ENCODE data around the gene ADGRG6.

The ADGRG6 gene

DNA sequence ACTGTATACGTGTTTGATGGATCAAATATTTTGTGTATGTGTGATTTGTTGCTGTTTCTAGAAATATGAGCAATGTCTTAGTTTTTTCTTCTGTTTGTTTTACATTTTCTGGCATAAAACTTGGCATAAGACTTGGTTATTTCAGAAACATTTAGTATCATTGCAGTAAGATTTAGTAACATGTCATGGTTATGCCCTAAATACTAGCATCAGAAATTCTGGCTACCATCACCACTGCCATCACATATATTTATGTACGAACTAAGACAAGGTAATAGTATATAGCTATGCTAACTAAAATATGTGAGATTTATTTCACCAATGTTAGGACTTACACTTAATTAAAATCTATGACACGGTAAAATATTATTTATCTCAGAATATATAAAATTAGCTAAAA lies 10.3 kb upstream of the ADGRG6 start:
- no peak for DNase-seq (ENCODE audit: low spot score)

DNA sequence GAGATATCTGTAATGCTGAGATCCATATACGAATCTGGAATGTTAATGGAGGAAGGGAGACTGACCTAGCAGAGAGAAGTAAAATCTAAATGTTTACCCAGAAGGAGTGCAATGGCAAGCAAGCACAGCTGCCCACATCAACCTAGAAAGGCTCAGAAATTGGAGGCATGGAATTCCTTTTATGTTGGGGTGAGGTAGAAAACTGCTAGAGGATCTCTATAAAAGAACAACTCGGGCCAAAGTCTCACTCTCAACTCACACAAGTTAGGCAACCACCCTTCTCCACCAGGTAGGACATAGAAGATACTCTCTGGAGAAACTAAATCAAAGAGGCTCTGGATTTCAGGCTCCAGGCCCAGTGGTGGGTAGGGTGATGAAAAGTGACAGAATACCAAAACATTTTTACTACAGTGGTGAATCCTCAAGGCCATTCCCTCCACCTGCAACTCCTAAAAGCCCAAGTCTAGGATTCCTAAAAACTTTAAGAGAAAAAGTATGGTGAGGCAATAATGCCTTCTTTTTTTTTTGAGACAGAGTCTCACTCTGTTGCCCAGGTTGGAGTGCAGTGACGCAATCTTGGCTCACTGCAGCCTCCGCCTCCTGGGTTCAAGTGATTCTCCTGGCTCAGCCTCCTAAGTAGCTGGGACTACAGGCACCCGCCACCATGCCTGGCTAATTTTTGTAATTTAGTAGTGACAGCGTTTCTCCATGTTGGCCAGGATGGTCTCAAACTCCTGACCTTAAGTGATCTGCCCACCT lies 9.5 kb upstream of the ADGRG6 start:
- no peak for DNase-seq (ENCODE audit: low spot score)

DNA sequence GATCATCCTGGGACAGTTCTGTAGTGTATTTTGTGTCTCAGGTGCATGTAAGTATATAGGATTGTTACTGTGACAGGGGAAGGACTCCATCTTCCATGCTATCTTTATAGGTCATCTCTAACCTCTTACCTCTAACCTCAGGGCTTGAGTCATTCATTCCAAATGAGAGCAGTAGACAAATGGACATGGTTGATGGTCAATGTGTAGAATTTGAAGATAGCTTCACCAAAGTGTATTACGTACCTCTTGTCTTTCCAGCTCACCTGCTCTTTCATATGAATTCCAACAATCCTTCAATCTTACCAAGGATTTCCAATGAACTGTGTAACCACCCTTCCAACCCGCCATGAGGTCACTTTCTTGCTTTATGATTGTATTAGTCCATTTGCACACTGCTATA lies 8.7 kb upstream of the ADGRG6 start:
- no peak for DNase-seq (ENCODE audit: low spot score)

DNA sequence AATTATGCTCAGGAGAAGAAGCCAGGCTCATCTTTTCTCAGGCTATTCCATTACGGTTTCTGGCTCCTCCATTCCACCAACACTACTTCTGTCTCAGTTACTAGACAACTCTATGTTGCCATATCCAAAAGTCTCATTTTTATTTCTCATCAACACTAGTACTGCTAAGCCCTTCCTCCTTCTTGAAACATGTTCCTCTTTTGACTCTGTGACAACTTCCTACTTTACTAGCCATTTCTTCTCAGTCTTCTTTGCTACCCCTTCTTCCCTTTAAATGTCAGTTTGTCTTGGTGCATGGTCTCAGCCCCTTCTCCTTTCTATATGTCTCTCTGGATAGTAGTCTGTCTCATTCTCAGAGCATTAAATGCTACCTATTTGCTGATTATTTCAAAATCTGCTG lies 7.1 kb upstream of the ADGRG6 start:
- no peak for DNase-seq (ENCODE audit: low spot score)

DNA sequence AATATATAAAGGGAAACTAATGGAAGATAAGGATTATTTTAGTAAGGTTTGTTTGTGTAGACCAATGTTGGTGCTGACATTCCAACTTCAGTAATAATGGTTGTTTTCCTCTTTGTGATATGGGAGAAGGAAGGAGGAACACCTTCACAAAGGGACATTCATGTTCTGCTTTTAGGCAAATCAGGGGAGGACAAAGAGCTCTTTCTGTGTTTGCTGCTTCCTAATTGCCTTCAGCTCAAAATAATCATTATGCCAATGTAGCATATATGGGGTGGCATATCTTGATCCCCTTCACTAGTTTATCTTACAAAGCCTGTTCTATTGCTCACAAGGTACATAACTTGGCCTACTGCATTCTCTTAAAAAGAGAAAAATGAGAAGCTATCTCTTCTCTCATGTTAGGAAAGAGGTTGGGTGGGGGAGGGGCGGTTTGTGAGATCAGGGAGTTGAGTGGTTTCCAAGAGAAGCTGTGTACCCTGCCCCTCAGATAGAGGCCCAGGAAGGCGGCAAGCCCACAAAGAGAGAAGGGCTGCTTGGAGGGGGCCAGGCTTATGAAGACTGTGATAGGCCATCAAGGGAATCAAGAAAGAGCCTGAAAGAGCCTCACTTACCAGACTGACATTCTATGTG lies 4.7 kb upstream of the ADGRG6 start:
- no peak for DNase-seq (ENCODE audit: low spot score)

DNA sequence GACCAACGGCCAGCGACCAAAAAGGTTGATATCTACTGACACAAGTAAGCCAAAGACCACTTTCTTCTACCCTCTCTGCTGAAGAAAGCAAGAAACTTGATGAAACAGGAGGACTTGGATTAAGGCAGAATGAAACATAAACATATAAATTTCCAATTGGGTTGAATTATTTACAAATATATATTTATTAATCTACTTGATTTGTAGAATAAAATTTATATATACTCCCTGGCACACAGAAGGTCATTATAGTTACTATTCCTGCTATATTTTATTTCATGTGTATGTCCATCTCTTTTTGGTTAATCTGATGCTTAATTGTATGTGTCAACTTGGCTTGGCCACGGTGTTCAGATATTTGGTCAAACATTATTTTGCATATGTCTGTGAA lies 4.2 kb upstream of the ADGRG6 start:
- DNase-seq (ENCODE audit: low spot score) = no peak

DNA sequence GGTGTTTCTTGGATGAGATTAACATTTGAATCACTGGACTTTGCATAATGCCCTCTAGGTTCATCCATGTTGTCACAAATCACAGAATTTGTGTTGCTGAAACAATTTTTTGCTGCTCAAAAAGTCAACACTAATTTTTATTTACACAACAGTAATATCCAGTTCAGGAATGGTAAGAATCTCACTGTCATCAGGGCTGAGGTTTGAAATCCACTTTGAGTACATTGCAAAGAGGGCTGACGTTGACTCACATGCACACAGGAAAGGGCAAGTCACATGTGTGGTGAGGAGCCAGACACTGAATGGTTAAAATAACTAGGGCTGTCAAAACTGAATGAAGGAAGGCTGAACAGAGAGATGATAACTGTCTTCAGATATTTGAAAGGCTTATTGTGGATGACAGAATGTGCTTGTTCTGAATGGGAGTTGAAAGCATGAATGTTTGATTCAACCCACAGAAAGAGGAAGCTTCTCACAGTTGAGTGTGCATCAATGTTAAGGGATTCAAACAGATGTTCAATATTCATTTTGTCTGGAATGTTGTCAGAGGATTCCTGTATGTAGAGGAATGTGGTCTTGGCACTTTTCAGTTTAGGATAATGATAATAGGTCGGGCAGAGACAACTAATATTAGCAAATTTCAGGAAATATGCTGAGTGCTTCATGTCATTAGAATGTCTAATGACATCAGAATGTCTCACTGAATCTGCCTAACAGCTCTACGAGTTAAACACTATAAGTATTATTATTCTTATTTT lies 3.6 kb upstream of the ADGRG6 start:
- no peak for DNase-seq (ENCODE audit: low spot score)

DNA sequence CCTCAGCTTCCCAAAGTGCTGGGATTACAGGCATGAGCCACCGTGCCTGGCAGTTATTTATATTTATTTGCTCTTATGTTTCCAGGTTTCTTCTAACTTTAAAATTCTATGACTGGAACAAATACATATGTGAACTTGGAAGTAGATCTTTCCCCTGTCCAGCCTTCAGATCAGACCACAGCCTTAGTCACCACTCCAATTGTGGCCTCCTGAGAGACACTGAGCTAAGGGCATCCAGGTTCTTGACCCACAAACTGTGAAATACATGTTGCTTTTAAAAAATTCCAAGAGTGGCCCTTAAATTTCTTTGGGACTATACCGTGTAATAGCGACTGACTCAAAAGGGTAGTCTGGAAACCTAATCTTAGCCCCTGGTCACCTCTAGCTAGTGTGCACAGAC lies 1.5 kb upstream of the ADGRG6 start:
- DNase-seq (ENCODE audit: low spot score) = no peak

DNA sequence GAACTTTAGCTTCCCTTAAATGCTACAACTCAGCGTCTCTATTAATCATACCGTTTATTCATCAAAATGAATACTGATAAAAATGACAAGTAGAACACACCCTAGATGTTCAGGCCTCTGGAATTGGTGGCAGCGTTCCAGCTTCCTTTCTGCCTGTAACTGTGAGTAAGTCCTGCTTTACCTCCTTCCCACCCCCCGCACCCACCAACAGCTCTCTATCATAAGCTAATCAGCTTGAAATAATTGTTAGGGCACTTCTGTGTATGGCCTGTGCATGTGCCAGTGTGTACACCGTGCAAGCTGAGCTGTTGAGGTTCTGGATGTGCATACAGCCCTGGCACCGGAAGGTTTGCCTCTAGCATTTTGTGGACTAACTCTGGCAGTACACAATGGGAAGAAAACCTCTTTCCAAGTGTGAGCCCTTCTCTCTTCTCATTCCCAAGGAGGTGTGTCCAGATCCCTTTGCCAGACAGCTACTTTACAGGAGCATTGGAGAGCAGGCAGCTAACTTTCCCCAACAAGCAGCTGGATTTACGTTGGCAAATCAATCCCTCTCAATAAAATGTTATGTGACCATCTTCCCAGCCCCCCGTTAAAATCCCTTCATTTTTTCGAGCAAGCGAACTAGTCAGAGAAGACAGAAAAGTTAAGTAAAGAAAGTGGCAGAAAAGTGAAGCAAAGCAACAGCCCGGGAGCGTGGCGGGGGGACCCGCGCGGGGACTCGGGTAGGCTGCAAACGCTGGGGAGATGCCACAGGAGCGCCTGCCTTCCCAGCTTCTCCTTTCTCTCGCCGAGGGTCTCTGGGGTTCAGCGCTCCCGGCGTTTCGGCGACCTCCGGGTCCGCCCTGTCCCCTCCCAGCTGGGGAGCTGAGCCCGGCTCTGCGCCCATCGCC lies 803 bp upstream of the ADGRG6 start:
- no peak for DNase-seq (ENCODE audit: low spot score)

DNA sequence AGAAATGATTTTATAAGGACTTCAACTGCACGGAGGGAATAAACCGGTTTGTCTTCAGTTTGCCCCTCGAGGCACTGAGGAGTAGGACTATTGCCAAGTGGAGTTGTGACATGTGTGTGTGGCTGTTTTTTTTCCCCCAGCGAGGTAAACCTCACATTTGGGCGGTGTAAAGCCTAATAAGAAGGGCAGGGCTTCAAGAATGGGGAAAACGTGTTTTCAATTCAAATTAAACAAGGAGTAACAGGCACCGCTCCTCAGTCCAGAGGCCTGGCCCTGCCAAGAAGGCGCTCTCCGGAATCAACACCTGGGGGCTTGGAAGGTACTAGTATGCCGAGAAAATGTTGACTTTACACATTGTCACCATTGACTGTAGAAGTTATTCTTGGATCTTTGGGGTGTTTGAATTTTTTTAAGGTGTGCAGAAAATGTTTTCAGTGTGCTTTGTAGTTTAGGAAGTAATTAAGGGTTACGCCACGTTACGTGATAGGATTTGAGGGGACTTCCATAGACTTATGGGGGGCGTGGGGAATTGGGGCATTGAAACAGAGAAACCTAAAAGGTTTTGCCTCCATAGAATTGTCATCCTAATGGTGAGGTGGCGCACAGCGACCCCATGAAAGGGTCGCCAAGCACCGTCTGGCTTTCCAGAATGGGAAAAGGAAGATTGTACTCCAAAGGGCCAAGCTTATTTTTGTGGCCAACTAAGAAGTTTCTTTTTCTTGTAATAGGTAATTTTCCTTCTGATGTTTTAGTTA lies 791 bp downstream of the ADGRG6 start:
- no peak for DNase-seq (ENCODE audit: low spot score)

DNA sequence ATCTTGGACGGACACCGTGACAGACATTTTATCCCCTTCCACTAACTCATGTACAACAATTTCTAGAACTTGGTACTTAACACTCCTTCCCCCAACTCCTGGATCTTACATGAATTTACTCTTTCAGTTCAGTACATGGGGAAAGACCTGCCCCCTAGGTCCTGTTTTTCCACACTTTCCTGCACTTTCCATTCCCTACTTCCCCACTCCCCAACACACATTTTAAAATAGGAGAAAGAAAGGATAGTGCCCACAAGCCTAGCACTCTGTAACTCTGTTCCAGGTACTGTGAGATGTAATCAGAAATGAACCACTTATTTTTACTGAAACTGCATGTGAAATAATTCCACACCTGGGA lies 1.3 kb downstream of the ADGRG6 start:
- DNase-seq (ENCODE audit: low spot score) = no peak

DNA sequence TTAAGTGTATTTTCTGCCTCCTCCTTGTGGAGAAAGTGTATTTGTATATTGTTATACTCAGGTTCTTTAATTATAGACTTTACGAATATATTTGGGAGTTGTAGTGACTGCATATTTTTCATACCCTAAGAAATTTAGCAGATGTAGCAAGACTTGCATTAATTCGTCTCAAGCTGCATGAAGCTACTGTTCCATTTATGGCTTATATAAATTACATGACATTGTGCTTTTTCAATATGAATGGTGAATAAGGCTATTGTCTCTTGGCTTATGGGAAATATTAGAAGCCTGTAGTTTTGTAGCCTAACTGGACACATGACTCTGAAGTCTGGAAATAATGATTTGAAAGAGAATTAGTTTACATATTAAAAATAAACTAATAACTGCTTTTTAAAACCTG lies 2.4 kb downstream of the ADGRG6 start:
- no peak for DNase-seq (ENCODE audit: low spot score)

DNA sequence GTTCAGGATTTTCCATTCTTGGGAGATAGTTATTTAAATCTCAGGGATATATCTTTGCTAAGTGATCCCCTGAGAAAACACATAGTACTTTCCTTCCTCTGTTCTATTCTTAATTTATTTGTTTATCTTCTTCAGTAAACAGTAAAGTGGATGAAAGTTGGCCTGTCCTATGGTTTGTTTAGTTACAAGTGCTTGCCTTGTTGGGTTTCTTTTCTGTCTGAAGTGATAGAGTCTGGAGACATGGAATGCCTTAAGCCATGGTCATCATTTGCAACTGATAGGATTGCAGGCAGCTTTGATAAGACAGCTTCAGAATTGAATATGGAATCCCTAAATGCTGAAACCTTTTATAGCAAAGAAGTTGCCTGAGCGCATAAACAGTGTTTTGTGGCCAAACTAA lies 4.9 kb downstream of the ADGRG6 start:
- no peak for DNase-seq (ENCODE audit: low spot score)

DNA sequence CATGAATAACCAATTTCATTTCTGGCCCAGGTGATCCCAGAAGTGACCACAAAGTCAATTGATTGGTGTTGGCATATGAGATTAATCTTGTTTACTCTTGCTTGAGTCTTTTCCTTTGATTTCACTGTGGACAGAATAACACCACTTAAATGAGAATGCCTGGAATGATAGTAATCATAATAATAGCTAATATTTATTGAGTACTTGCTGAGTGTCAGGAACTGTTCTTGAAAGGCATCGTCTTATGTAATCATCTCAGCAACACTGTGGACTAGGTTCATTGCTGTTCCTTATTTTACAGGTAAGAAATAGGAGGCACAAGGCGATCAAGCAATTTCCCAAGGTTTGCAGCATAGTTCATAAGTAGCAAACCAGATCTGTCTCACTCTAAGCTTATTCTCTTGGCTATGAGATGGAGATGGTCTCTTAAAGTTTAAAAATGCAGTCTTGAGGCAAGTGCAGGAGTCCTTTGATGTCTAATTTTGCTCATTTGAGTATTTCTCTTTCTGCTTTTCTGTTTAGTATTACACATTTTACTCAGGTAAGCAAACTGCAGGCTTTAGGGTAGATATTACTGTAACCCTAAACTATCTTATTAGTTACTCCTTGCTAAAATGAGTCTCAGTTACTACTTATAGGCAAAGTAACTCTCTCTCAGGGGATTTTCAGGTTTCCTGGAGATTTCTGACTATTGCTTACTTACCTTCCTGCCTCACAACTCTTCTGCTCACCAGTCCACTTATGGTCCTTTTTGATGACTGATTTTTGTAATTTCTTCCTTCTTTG lies 6.3 kb downstream of the ADGRG6 start:
- no peak for DNase-seq (ENCODE audit: low spot score)

DNA sequence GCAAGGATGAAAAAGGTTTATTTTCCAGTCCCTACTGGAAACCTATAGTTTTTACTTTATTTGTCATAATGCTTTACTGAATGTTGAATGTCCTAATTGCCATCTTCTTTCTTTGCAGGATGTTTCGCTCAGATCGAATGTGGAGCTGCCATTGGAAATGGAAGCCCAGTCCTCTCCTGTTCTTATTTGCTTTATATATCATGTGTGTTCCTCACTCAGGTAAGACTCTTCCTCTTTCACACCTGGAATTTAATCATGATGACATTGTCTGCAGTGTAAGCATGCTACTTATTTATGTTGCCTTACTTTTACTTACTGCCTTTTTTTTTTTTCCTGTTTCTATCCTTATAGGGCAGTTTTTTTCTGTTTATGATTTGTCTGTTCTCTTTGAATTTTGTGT lies 7.6 kb downstream of the ADGRG6 start:
- DNase-seq (ENCODE audit: low spot score) = no peak

DNA sequence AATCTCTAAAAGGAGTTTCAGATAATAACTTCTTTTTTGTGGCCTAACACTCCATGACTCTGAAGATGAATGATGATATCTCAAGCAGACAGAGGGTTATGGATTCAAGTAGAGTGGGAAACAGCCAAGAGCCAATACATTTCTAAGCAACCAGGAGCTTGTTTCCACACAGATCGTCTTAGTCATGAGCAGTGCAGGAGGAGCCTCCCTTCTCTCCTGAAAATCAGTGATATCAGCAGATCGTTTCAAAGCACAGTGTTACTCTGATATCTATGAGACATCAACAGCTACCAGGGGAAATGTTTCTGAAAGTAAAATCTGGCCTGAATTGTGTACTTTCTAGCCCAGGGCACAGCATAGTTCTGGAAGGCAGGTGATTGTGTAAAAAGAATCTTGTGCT lies 11.5 kb downstream of the ADGRG6 start:
- no peak for DNase-seq (ENCODE audit: low spot score)

DNA sequence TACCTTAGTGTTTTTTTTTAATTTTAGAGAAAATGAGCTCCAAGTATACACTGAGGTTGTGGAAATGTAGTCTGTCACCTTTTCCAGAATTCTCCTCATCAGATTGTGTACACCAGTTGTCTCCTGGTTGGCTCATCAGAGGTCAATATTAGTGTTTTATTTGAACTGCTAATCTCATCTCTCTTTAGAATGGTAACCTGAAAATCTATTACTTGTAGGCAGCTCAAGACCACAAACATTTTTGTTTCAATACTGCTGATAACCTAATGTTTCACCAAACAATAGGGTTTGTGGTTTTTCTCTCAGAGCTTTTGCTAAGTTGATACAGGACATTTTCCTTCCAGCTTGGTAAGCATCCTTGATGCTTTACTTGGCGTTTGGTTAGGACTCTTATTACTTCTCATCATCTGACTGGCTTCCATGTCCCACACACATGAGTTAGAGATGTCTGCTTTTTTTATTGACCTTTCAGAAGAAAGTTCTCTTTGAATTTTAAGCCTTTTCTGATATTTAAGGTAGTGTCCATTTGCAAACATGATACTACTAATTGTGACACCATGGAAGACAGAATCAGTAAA lies 15.1 kb downstream of the ADGRG6 start:
- DNase-seq (ENCODE audit: low spot score) = no peak

DNA sequence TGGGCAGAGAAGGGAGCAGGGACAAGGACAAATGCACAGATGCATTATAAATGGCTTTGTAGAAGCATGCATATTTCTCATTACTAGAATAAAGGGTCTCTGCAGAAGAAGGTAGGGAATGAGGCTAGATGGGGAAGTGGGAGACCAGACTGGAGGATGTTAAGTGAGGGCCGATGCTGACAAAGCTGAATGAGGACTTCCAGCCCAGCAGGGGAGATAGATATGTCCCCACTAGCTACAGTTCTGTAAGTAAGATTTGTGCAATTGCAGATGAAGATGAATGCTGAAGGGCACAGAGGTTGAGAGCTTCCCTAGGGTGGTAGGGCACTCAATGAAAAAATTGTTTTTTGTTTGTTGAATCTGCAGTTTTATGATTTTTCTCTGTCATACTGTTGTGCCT lies 16.9 kb downstream of the ADGRG6 start:
- DNase-seq (ENCODE audit: low spot score) = no peak

DNA sequence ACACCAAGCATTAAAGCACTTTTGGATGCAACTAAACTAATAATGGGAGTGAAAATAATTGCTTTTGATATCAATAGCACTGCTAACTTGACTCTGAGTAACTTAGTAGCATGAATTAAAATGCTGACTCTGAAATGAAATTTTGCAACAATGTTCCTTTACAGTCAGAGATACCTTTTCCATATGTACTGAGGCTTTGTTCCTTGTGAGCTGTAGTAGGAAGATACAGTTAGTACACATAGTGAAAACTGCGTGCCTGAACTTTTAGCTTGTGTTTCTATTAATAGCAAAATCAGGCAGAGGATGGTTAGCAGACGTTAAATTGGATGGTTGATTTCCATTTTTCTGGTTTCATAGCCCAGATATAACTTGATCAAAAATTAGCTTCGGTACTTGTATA lies 18.6 kb downstream of the ADGRG6 start:
- no peak for DNase-seq (ENCODE audit: low spot score)

DNA sequence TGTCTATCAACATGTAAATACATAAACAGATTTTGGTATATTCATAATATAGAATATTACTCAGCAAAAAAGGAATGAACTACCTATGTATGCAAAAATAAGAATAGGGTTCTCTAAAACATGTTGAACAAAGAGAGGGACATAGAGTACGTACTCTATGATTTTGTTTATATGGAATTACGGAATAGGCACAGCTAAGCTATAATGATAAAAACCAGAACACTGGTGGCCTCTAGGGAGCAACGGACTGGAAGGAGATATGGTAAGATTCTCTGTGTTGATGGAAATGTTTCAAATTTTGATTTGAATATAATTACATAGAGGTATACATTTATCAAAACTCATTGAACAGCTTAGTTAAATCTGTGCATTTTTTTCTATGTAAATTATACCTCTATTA lies 19.6 kb downstream of the ADGRG6 start:
- DNase-seq (ENCODE audit: low spot score) = no peak

DNA sequence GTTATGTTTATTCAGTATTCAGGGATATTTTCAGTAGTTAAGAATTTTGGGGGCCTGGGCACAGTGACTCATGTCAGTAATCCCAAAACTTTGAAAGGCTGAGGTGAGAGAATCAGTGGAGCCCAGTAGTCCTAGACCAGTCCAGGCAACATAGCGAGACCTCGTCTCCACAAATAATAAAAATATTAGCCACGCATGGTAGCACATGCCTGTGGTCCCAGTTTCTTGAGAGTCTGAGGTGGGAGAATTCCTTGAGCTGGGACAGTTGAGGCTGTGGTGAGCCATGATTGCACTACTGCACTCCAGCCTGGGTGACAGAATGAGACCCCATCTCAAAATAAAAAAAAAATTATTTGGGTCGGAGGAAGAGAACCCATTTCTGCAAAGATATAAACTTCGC lies 20.3 kb downstream of the ADGRG6 start:
- no peak for DNase-seq (ENCODE audit: low spot score)

All from hematopoietic multipotent progenitor cell treated with erythropoietin and hydrocortisone succinate and interleukin-3 and kit ligand, for 15 days (in vitro differentiated cells).